GM12878 (cell line): ENCODE data around the gene ZNF408. TPM values are rescaled to one million over a fixed set of nuclear protein-coding genes. Genes with fewer than 3 reads are reported as not detected.

Experiments
- ATAC-seq: fragments of 200-7000 bp; cut with Tn5 transposase; 3 replicates; pipeline ENCODE4 v1.9.1; 2020; ENCODE audit warnings: mild to moderate bottlenecking, moderate library complexity
- BruUV-seq: library from RNA; stranded (reverse); fragments of 400-500 nt; replicated peaks from 2 replicates; lab custom pipeline; 2021; lab: Mats Ljungman, UMichigan
- CTCF ChIA-PET: fragments of 300-600 bp; sonication (Branson Sonifier 250); formaldehyde crosslinking; extraction: SDS; loops from one replicate; lab custom pipeline; 2021; ENCODE audit warnings: inconsistent platforms; lab: Yijun Ruan, JAX
- POLR2A ChIA-PET: fragments of 350-600 bp; formaldehyde crosslinking; extraction: SDS; loops from one replicate; lab custom pipeline; 2021; ENCODE audit warnings: inconsistent platforms; lab: Charles Lee
- RAD21 ChIA-PET: fragments of 300-600 bp; sonication (Branson Sonifier 250); formaldehyde crosslinking; loops from one replicate; lab custom pipeline; 2023; ENCODE audit warnings: antibody characterized with exemption; ENCODE audit not compliant: unreplicated experiment; lab: Charles Lee
- SMC1A ChIA-PET: fragments of 300-600 bp; sonication (Branson Sonifier 250); formaldehyde crosslinking; loops from one replicate; lab custom pipeline; 2023; ENCODE audit not compliant: unreplicated experiment, uncharacterized antibody; lab: Charles Lee
- DNase-seq: peaks from one replicate; pipeline ENCODE4 v3.0.0-alpha.2; 2011; ENCODE audit warnings: low read depth, low spot score
- FAIRE-seq: peaks from 3 replicates; lab custom pipeline; 2011; peaks lifted over from hg19 to GRCh38; lab: Jason Lieb, UNC
- H2AFZ ChIP-seq: 2 replicates; pipeline ENCODE4 v1.6.0; 2011; ENCODE audit warnings: low read depth, low read length, control low read depth; ENCODE audit not compliant: control insufficient read depth
- H3K27ac ChIP-seq: 2 replicates; pipeline ENCODE4 v1.5.1; 2011; ENCODE audit warnings: control low read depth; ENCODE audit not compliant: control insufficient read depth, insufficient read depth
- H3K27me3 ChIP-seq, 2 experiments: replicated peaks in 1 of 2; 2 replicates each; pipeline versions ENCODE4 v1.6.0 to v1.6.1; 2011; ENCODE audit warnings: low read length in 1 of 2; ENCODE audit not compliant: control insufficient read depth in 2 of 2, insufficient read depth in 2 of 2
- H3K36me3 ChIP-seq, 2 experiments: 2 replicates each; pipeline ENCODE4 v1.5.1; 2011; ENCODE audit warnings: low read length in 1 of 2; ENCODE audit not compliant: control insufficient read depth in 2 of 2, insufficient read depth in 2 of 2
- H3K4me1 ChIP-seq: 2 replicates; pipeline ENCODE4 v1.6.1; 2011; ENCODE audit warnings: mild to moderate bottlenecking, low read length, moderate library complexity, mixed read lengths; ENCODE audit not compliant: control insufficient read depth, insufficient read depth
- H3K4me2 ChIP-seq: 2 replicates; pipeline ENCODE4 v1.6.0; 2011; ENCODE audit warnings: control low read depth; ENCODE audit not compliant: control insufficient read depth, insufficient read depth
- H3K4me3 ChIP-seq: fragments of 200-600 bp; sonication (generic); 2 replicates; pipeline ENCODE4 v1.5.1; 2016
- H3K79me2 ChIP-seq: 2 replicates; pipeline ENCODE4 v1.6.0; 2011; ENCODE audit warnings: low read length; ENCODE audit not compliant: control insufficient read depth, insufficient read depth
- H3K9ac ChIP-seq: 2 replicates; pipeline ENCODE4 v1.8.0; 2011; ENCODE audit warnings: low read length, control low read depth, mixed read lengths; ENCODE audit not compliant: control insufficient read depth, insufficient read depth
- H3K9me3 ChIP-seq: replicated peaks from 3 replicates; pipeline ENCODE4 v1.5.1; 2011; ENCODE audit warnings: mild to moderate bottlenecking, low read length; ENCODE audit not compliant: control insufficient read depth, insufficient read depth
- H4K20me1 ChIP-seq: 2 replicates; pipeline ENCODE4 v1.6.0; 2011; ENCODE audit not compliant: control insufficient read depth, insufficient read depth
- HCFC1 ChIP-seq: fragments of 150-350 bp; IDR thresholded peaks from 2 replicates; pipeline ENCODE4 v1.6.1; 2014; ENCODE audit warnings: low read length
- KLF5 ChIP-seq: fragments of 450-650 bp; IDR thresholded peaks from 2 replicates; pipeline ENCODE4 v1.6.1; 2014; ENCODE audit warnings: mild to moderate bottlenecking; ENCODE audit not compliant: partially characterized antibody
- USF1 ChIP-seq: IDR thresholded peaks from 2 replicates; pipeline ENCODE4 v1.6.1; 2011; ENCODE audit warnings: borderline replicate concordance, low read depth, mild to moderate bottlenecking, moderate library complexity, mixed read lengths, low read length; ENCODE audit not compliant: insufficient read depth; ENCODE audit errors: extremely low read length
- ZBTB33 ChIP-seq: fragments of 450-650 bp; IDR thresholded peaks from 2 replicates; pipeline ENCODE4 v1.6.1; 2017; ENCODE audit warnings: mild to moderate bottlenecking
- WGBS: methylation state at CpG from one replicate; pipeline ENCODE4 v1.1.6; 2016; ENCODE audit warnings: low lambda C conversion rate; ENCODE audit not compliant: insufficient replicate concordance, insufficient coverage; ENCODE audit errors: missing lambda C conversion rate; 5-methylcytosine and 5-hydroxymethylcytosine counted together
- in situ Hi-C: fragments of 300-500 bp; cut with MboI; formaldehyde crosslinking; loops from 9 replicates; pipeline ENCODE4 v1.14.3; 2018; ENCODE audit warnings: mixed read lengths
- intact Hi-C: fragments of 100-400 bp; cut with micrococcal nuclease; formaldehyde crosslinking; loops from one replicate; pipeline ENCODE4 v1.14.2; 2022; ENCODE audit not compliant: unreplicated experiment
- polyA plus RNA-seq, 11 experiments: library from polyadenylated mRNA; depleted of rRNA in 4 of 11; unstranded in 6 of 11; stranded (reverse) in 5 of 11; fragments of >200 nt; fragmentation: Nextera tagmentation in 4 of 11; fragmentation: Illumina TruSeq in 1 of 11; extraction: Ambion mirVana in 4 of 11; extraction: Trizol in 1 of 11; gene quantifications; 1 replicate in 1 of 11; 2 replicates in 10 of 11; pipeline versions ENCODE4 v1.2.1 to v1.2.3, GENCODE V29; 2011 to 2016; ENCODE audit warnings: inconsistent platforms in 2 of 11, missing spikeins in 2 of 11, low read depth in 1 of 11
- total RNA-seq, 4 experiments: library from RNA; depleted of rRNA in 3 of 4; stranded (reverse); fragments of >200 nt in 3 of 4; fragmentation: Illumina TruSeq in 1 of 4; extraction: Trizol in 1 of 4; gene quantifications; 2 replicates each; pipeline versions ENCODE4 v1.2.1 to v1.2.3, GENCODE V29; 2013 to 2021

ZNF408 gene
- total and polyA plus RNA-seq, 10 of the 15 experiments (the other 5 are each of a cell fraction or from before 2014, with no cell fraction given) = 0.19 to 11.3 (median 7.2) TPM

GRCh38 chr11:46686886-46687795, 13.7 kb upstream of the ZNF408 start (continued):
- TF ChIP-seq USF1 = no peak

GRCh38 chr11:46690702-46691101, 10.1 kb upstream of the ZNF408 start:
- FAIRE-seq (no peak), ATAC-seq (no peak)
- H3K9ac ChIP-seq = no peak overlapping the region
- ChIA-PET POLR2A (interaction anchor here (0.5 kb wide), 1 partner anchor 326 kb away, joined by 3 read pairs; no protein-coding TSS in a partner anchor), RAD21 (no interaction called here)
- H3K27ac ChIP-seq = no peak overlapping the region
- no peak overlapping the region for H2AFZ ChIP-seq
- H3K79me2 ChIP-seq = no peaks in the 10 kb centered on the region
- H3K9me3 ChIP-seq = no peaks in the 10 kb centered on the region
- H3K4me1 ChIP-seq = no peaks in the 10 kb centered on the region
- H3K4me3 ChIP-seq = no peak overlapping the region
- TF ChIP-seq HCFC1 (no peak), KLF5 (no peak), ZBTB33 (no peak)
- TF ChIP-seq, all 136 proteins: peak for 0
- in situ Hi-C loops (no loop called here), intact Hi-C loops (no loop called here)
- no peak for DNase-seq
- 100% methylated on average over 1 of the region's 1 CpG for WGBS
- no peak overlapping the region for H3K4me2 ChIP-seq
- no TSS peak for BruUV-seq
- ChIA-PET CTCF (no interaction called here), SMC1A (no interaction called here)
- H4K20me1 ChIP-seq = no peaks in the 10 kb centered on the region
- peaks cover 8 to 12% of the 10 kb centered on the region in 2 experiments; a peak in 3 of 4 replicates for H3K36me3 ChIP-seq
- H3K27me3 ChIP-seq = no peaks in the 10 kb centered on the region
